Brain microvascular endothelial cell (primary cell): Measurements from ENCODE around the gene COL13A1.
A peak's percentile ranks its signal among the peaks of the same experiment; 100 is the strongest.

Experiments
- DNase-seq: peaks from one replicate; pipeline ENCODE4 v3.0.0-alpha.2; 2020
- H3K27ac ChIP-seq: fragments of 250-450 bp; sonication (Bioruptor Pico); 2 replicates; pipeline ENCODE4 v1.5.1; 2020; ENCODE audit warnings: mild to moderate bottlenecking, moderate library complexity
- H3K27me3 ChIP-seq: fragments of 250-450 bp; sonication (Bioruptor Pico); replicated peaks from 2 replicates; pipeline ENCODE4 v1.5.1; 2020; ENCODE audit warnings: mild to moderate bottlenecking
- H3K36me3 ChIP-seq: fragments of 250-450 bp; sonication (Bioruptor Pico); replicated peaks from 2 replicates; pipeline ENCODE4 v1.5.1; 2020; ENCODE audit warnings: mild to moderate bottlenecking
- H3K4me3 ChIP-seq: 2 replicates; pipeline ENCODE4 v1.5.1; 2011; ENCODE audit warnings: low read depth, mild to moderate bottlenecking, control low read depth, low read length, moderate library complexity
- in situ Hi-C: cut with HindIII; loops from 2 replicates; pipeline ENCODE4 v1.10.0; 2017; ENCODE audit warnings: low sequenced_read_pairs, low pct_ligation_motif_present
- TF ChIP-seq, protein P1 (sequence below): IDR thresholded peaks from 2 replicates; pipeline ENCODE4 v1.5.1; 2011; ENCODE audit warnings: low read depth, mild to moderate bottlenecking, moderate library complexity, low read length, control low read depth, inconsistent platforms; ENCODE audit errors: missing control alignments

COL13A1 gene

GRCh38 chr10:69870591-69870990, 68.9 kb downstream of the COL13A1 start:
- in situ Hi-C loops: no loop called here
- H3K4me3 ChIP-seq: no peak overlapping the region
- DNase-seq: no peak
- TF ChIP-seq, protein P1, sequence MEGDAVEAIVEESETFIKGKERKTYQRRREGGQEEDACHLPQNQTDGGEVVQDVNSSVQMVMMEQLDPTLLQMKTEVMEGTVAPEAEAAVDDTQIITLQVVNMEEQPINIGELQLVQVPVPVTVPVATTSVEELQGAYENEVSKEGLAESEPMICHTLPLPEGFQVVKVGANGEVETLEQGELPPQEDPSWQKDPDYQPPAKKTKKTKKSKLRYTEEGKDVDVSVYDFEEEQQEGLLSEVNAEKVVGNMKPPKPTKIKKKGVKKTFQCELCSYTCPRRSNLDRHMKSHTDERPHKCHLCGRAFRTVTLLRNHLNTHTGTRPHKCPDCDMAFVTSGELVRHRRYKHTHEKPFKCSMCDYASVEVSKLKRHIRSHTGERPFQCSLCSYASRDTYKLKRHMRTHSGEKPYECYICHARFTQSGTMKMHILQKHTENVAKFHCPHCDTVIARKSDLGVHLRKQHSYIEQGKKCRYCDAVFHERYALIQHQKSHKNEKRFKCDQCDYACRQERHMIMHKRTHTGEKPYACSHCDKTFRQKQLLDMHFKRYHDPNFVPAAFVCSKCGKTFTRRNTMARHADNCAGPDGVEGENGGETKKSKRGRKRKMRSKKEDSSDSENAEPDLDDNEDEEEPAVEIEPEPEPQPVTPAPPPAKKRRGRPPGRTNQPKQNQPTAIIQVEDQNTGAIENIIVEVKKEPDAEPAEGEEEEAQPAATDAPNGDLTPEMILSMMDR: no peak
- H3K36me3 ChIP-seq: no peaks in the 10 kb centered on the region
- no peaks in the 10 kb centered on the region for H3K27me3 ChIP-seq
- H3K27ac ChIP-seq: no peak overlapping the region

DNA sequence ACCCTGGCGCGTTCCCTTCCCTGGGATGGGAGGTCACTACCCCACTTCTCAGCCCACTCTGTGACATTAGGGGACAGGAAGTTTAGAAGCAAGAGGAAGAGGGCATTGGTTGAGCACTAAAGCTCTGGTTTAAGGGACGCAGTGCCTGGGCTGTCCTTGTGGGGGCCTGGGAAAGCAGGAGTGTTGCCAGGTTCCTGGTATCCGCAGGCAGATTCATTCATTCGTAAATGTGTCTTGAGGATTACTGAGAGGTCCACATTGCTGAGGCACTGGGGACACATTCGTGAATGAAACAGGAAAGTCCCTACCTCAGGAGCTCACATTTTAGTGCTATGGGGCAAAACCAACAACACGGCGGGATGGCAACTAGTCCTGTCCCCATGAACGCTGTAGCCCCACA, 69.4 kb downstream of the COL13A1 start:
- Histone ChIP-seq H3K27me3 (no peaks in the 10 kb centered on the region), H3K36me3 (no peaks in the 10 kb centered on the region), H3K4me3 (no peak overlapping the region), H3K27ac (no peak overlapping the region)
- TF ChIP-seq, protein P1: no peak
- DNase-seq: no peak
- in situ Hi-C loops: no loop called here

DNA sequence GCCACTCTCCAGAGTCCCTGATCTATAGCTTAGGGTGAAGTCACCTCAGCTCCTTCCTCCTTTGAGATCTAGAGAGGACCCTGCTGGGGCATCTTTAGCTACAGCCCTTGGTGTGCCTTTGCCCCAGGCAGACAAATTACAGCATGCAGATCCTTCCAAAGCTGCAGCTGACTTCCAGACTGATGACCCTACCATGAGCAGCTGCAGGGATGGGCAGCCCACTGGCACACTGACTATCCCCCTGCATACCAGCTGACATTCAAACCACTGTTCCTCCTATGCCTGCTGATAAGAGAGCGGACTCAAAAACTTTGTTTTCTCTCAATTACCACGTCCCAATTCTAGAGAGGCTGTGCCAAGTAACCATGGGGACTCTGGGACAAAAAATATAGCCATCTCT, 70.6 kb downstream of the COL13A1 start:
- Histone ChIP-seq H3K4me3 (no peak overlapping the region), H3K27me3 (no peaks in the 10 kb centered on the region), H3K36me3 (no peaks in the 10 kb centered on the region), H3K27ac (no peak overlapping the region)
- no peak for DNase-seq
- TF ChIP-seq, protein P1: no peak
- in situ Hi-C loops: no loop called here

DNA sequence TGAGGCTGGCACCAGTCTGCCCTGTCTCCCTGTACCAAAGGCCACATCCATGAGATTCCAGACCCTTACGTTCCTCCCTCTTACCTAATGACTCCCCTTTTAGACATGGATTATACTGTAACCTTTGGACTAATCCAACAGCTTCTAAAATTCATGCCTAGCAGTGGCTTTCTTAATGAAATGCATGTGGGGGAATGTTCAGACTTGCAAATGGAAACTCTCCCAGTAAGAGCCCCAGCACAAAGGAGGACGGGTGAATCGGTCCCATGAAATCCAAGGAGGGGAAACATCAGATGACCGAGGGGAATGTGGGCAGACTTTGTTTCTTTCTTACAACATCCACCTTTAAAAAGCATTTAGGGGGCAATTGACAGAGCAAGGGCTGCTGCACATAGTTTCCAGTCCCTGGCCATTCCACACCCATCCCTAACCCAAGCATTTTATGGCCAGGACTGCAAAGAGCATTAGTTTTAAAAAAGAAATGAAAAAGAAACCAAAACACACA, 71.5 kb downstream of the COL13A1 start:
- H3K36me3 ChIP-seq: no peaks in the 10 kb centered on the region
- no peak overlapping the region for H3K4me3 ChIP-seq
- DNase-seq: no peak
- in situ Hi-C loops: no loop called here
- H3K27me3 ChIP-seq: no peaks in the 10 kb centered on the region
- TF ChIP-seq, protein P1: no peak
- no peak overlapping the region for H3K27ac ChIP-seq

DNA sequence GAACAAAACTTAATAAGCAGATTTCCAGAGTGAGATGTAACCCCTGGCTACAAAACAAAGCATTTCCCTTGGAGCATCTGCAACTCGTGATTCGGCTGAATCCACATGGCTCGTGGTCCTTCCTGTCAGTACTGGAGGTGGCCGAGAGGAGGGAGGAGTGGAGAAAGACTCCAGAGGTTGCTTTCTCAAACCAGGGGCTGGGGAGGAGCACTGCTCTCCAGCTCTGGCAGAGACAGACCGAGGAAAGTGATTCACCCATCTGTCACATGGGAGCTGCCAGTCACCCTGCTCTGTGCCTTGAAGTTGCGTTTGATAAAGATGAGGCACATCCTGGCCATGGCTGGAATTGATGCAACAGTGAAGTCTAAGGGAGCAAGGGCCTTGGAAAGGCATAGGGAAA, 72.7 kb downstream of the COL13A1 start:
- DNase-seq: peak; percentile 75
- no peak overlapping the region for H3K27ac ChIP-seq
- no peak overlapping the region for H3K4me3 ChIP-seq
- TF ChIP-seq, protein P1: peak; percentile 49
- in situ Hi-C loops: no loop called here
- no peaks in the 10 kb centered on the region for H3K36me3 ChIP-seq
- no peaks in the 10 kb centered on the region for H3K27me3 ChIP-seq

DNA sequence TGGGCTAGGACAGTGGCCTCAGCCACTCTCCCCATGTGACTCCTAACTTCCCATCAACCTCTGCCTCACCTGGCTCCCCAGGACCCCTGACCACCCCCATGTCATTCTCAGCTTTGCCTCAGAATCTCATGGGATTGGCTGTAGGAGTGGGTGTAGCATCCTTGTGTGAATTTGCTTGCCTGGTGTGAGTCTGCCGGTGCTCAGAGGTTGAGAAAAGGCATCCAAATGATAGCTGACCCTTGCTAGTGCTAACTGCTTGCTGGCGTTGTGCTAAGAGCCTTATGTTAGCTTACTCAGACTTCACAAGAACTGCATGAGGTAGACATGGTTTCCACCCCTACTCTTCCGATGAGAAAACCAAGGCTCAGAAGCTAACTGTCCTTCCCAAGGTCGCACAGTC, 74.2 kb downstream of the COL13A1 start:
- TF ChIP-seq, protein P1: no peak
- Histone ChIP-seq H3K4me3 (no peak overlapping the region), H3K27ac (no peak overlapping the region), H3K27me3 (no peaks in the 10 kb centered on the region), H3K36me3 (no peaks in the 10 kb centered on the region)
- no peak for DNase-seq
- in situ Hi-C loops: no loop called here
